Loucy (cell line): Measurements from ENCODE around the gene KSR1.

ENCODE experiments used
- H2AFZ ChIP-seq: fragments of 200-600 bp; sonication (generic); 2 replicates; pipeline ENCODE4 v1.6.0; 2016; ENCODE audit warnings: antibody characterized with exemption, mild to moderate bottlenecking, low read length, moderate library complexity
- H3F3A ChIP-seq: fragments of 200-600 bp; 2 replicates; pipeline ENCODE4 v1.6.0; 2016; ENCODE audit warnings: antibody characterized with exemption, low read depth, mild to moderate bottlenecking
- H3K27me3 ChIP-seq: fragments of 200-600 bp; sonication (generic); 2 replicates; pipeline ENCODE4 v1.6.1; 2014; ENCODE audit warnings: low read length, mild to moderate bottlenecking; ENCODE audit not compliant: insufficient read depth, poor library complexity, severe bottlenecking
- H3K36me3 ChIP-seq: fragments of 200-600 bp; sonication (generic); 2 replicates; pipeline ENCODE4 v1.6.1; 2016; ENCODE audit warnings: low read length; ENCODE audit not compliant: insufficient read depth
- H3K4me1 ChIP-seq: fragments of 200-600 bp; sonication (generic); 2 replicates; pipeline ENCODE4 v1.5.1; 2014; ENCODE audit warnings: low read length, mild to moderate bottlenecking; ENCODE audit not compliant: insufficient read depth, poor library complexity, severe bottlenecking
- H3K4me2 ChIP-seq: fragments of 200-600 bp; sonication (generic); 2 replicates; pipeline ENCODE4 v1.6.0; 2014; ENCODE audit warnings: antibody characterized with exemption, low read length, low read depth, mild to moderate bottlenecking; ENCODE audit not compliant: poor library complexity, severe bottlenecking
- H3K4me3 ChIP-seq: fragments of 200-600 bp; sonication (generic); 2 replicates; pipeline ENCODE4 v1.5.1; 2014; ENCODE audit warnings: low read length, mild to moderate bottlenecking, mixed read lengths; ENCODE audit not compliant: poor library complexity, severe bottlenecking
- H3K79me2 ChIP-seq: fragments of 200-600 bp; sonication (generic); 2 replicates; pipeline ENCODE4 v1.6.1; 2014; ENCODE audit warnings: low read length; ENCODE audit not compliant: insufficient read depth
- H3K9ac ChIP-seq: fragments of 200-600 bp; sonication (generic); 2 replicates; pipeline ENCODE4 v1.6.0; 2014; ENCODE audit warnings: mild to moderate bottlenecking, low read depth, low read length, moderate library complexity; ENCODE audit not compliant: poor library complexity, severe bottlenecking
- H3K9me2 ChIP-seq: fragments of 200-600 bp; sonication (generic); replicated peaks from 2 replicates; pipeline ENCODE4 v1.6.1; 2016; ENCODE audit warnings: low read depth, low read length, mixed read lengths
- H3K9me3 ChIP-seq: fragments of 200-600 bp; sonication (generic); 2 replicates; pipeline ENCODE4 v1.6.1; 2014; ENCODE audit warnings: mild to moderate bottlenecking, antibody characterized with exemption, low read length, low read depth; ENCODE audit not compliant: insufficient read depth
- H4K20me1 ChIP-seq: fragments of 200-600 bp; sonication (generic); 2 replicates; pipeline ENCODE4 v1.6.0; 2014; ENCODE audit warnings: antibody characterized with exemption, low read length, mild to moderate bottlenecking; ENCODE audit not compliant: insufficient read depth, poor library complexity, severe bottlenecking
- CTCF ChIP-seq: fragments of 200-600 bp; sonication (generic); conservative IDR thresholded peaks from 2 replicates; pipeline ENCODE4 v1.5.1; 2014; ENCODE audit warnings: mild to moderate bottlenecking, antibody characterized with exemption, low read length
- EZH2phosphoT487 ChIP-seq: fragments of 200-600 bp; IDR thresholded peaks from 2 replicates; pipeline ENCODE4 v1.6.1; 2018; ENCODE audit warnings: antibody characterized with exemption, mild to moderate bottlenecking, moderate library complexity, borderline replicate concordance

Gene KSR1

GRCh38 chr17:27572665-27573064, 116.4 kb downstream of the KSR1 start:
- no peak overlapping the region for H3K4me2 ChIP-seq
- no peaks in the 10 kb centered on the region for H3K9me2 ChIP-seq
- no peaks in the 10 kb centered on the region for H3K36me3 ChIP-seq
- no peaks in the 10 kb centered on the region for H4K20me1 ChIP-seq
- H3K9ac ChIP-seq, result no peak overlapping the region
- no peak overlapping the region for H3K4me3 ChIP-seq
- peaks cover 70% of the 10 kb centered on the region for H3K4me1 ChIP-seq
- no peak overlapping the region for H2AFZ ChIP-seq
- 0 out of 2 replicates have a peak, but pooled peaks cover 4% of the 10 kb centered on the region for H3F3A ChIP-seq
- H3K9me3 ChIP-seq, result no peaks in the 10 kb centered on the region
- H3K27me3 ChIP-seq, result no peaks in the 10 kb centered on the region
- peaks cover 24% of the 10 kb centered on the region; the same call in 1 of the 2 replicates for H3K79me2 ChIP-seq
- no peak for TF ChIP-seq CTCF
- TF ChIP-seq EZH2phosphoT487, result no peak

DNA sequence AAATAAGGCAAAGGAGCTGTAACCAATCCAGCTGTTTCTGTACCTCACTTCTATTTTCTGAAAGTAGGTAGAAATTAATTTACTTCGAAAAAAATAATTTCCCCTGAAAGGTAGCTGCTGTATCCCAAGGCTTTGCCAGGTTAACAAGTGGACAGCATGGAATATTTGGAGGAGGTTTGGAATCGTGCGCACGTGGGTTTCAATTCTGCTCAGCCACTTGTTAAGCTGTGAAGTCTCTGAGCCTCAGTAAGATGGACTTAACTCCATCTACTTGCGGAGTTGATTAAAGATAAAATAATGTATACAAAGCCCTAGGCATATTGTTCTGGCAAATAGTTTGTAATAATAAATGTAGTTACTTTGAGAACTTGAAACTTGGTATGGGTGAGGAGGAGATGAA, 117.3 kb downstream of the KSR1 start:
- Histone ChIP-seq H3K4me1 (peaks cover 79% of the 10 kb centered on the region), H3K27me3 (no peaks in the 10 kb centered on the region), H3K9me2 (no peaks in the 10 kb centered on the region), H3K36me3 (no peaks in the 10 kb centered on the region), H3F3A (0 out of 2 replicates have a peak, but pooled peaks cover 4% of the 10 kb centered on the region), H3K9ac (no peak overlapping the region), H3K79me2 (peaks cover 24% of the 10 kb centered on the region; the same call in 1 of the 2 replicates), H4K20me1 (no peaks in the 10 kb centered on the region), H3K9me3 (no peaks in the 10 kb centered on the region), H3K4me3 (no peak overlapping the region), H3K4me2 (peak overlapping the region; percentile 22), H2AFZ (no peak overlapping the region)
- TF ChIP-seq CTCF (no peak), EZH2phosphoT487 (no peak)

GRCh38 chr17:27573971-27574525, 117.8 kb downstream of the KSR1 start:
- Histone ChIP-seq H3K27me3 (no peaks in the 10 kb centered on the region), H2AFZ (no peak overlapping the region), H3K9me2 (no peaks in the 10 kb centered on the region), H3F3A (0 out of 2 replicates have a peak, but pooled peaks cover 4% of the 10 kb centered on the region), H3K4me1 (peaks cover 84% of the 10 kb centered on the region), H3K4me2 (peak overlapping the region; percentile 22), H3K9ac (no peak overlapping the region), H3K9me3 (no peaks in the 10 kb centered on the region), H4K20me1 (no peaks in the 10 kb centered on the region), H3K4me3 (no peak overlapping the region), H3K79me2 (peaks cover 24% of the 10 kb centered on the region; the same call in 1 of the 2 replicates), H3K36me3 (no peaks in the 10 kb centered on the region)
- TF ChIP-seq CTCF, result no peak
